Measurements from ENCODE around the gene ELL2.

The ELL2 gene

GRCh38 chr5:95924720-95925377 lies 36.8 kb downstream of the ELL2 start:
- Mint-ChIP-seq H3K4me1 (peaks cover 34% of the 10 kb centered on the region), H3K4me3 (no peak overlapping the region), H3K9me3 (no peaks in the 10 kb centered on the region), H3K27ac (no peak overlapping the region), H3K27me3 (no peaks in the 10 kb centered on the region), H3K36me3 (peaks cover 4% of the 10 kb centered on the region)
- no peak for ATAC-seq (ENCODE audit: low read depth)
- DNase-seq (ENCODE audit: low spot score in 2 of 2), result no peak

- peak; percentile 76 for ATAC-seq (ENCODE audit: low read depth)
- Mint-ChIP-seq H3K27me3 (no peaks in the 10 kb centered on the region), H3K4me3 (no peak overlapping the region), H3K36me3 (peaks cover 4% of the 10 kb centered on the region), H3K9me3 (no peaks in the 10 kb centered on the region), H3K4me1 (peaks cover 33% of the 10 kb centered on the region), H3K27ac (no peak overlapping the region)
- DNase-seq (ENCODE audit: low spot score in 2 of 2), result peak in 1 of 2 donors; percentile 1
These were observed 37.6 kb downstream of the ELL2 start for GRCh38 chr5:95923918-95924544.

- ATAC-seq (ENCODE audit: low read depth), result no peak
- no peaks in the 10 kb centered on the region for H3K9me3 Mint-ChIP-seq
- no peaks in the 10 kb centered on the region for H3K27me3 Mint-ChIP-seq
- no peak overlapping the region for H3K27ac Mint-ChIP-seq
- DNase-seq (ENCODE audit: low spot score in 2 of 2), result no peak
- peaks cover 3% of the 10 kb centered on the region for H3K36me3 Mint-ChIP-seq
- H3K4me3 Mint-ChIP-seq, result no peak overlapping the region
- H3K4me1 Mint-ChIP-seq, result peaks cover 23% of the 10 kb centered on the region
These were observed 38.9 kb downstream of the ELL2 start for GRCh38 chr5:95922798-95923197.

- H3K9me3 Mint-ChIP-seq, result no peaks in the 10 kb centered on the region
- H3K27me3 Mint-ChIP-seq, result no peaks in the 10 kb centered on the region
- peaks cover 3% of the 10 kb centered on the region for H3K36me3 Mint-ChIP-seq
- no peak overlapping the region for H3K4me3 Mint-ChIP-seq
- peaks cover 21% of the 10 kb centered on the region for H3K4me1 Mint-ChIP-seq
- ATAC-seq (ENCODE audit: low read depth), result no peak
- no peak for DNase-seq (ENCODE audit: low spot score in 2 of 2)
- H3K27ac Mint-ChIP-seq, result no peak overlapping the region
These were observed 40.1 kb downstream of the ELL2 start for GRCh38 chr5:95921501-95921900.

GRCh38 chr5:95920822-95921221 lies 40.8 kb downstream of the ELL2 start:
- ATAC-seq (ENCODE audit: low read depth), result no peak
- Mint-ChIP-seq H3K9me3 (no peaks in the 10 kb centered on the region), H3K4me3 (no peak overlapping the region), H3K27me3 (no peaks in the 10 kb centered on the region), H3K4me1 (peaks cover 23% of the 10 kb centered on the region), H3K27ac (no peak overlapping the region), H3K36me3 (peaks cover 9% of the 10 kb centered on the region)
- no peak for DNase-seq (ENCODE audit: low spot score in 2 of 2)

- H3K4me3 Mint-ChIP-seq, result no peak overlapping the region
These were observed 42.0 kb downstream of the ELL2 start for GRCh38 chr5:95919658-95920057.

GRCh38 chr5:95918421-95919006 lies 43.1 kb downstream of the ELL2 start:
- DNase-seq (ENCODE audit: low spot score in 2 of 2), result no peak
- peaks cover 13% of the 10 kb centered on the region for H3K36me3 Mint-ChIP-seq
- no peaks in the 10 kb centered on the region for H3K9me3 Mint-ChIP-seq
- no peak overlapping the region for H3K4me3 Mint-ChIP-seq
- H3K27me3 Mint-ChIP-seq, result no peaks in the 10 kb centered on the region
- no peak overlapping the region for H3K27ac Mint-ChIP-seq
- ATAC-seq (ENCODE audit: low read depth), result no peak
- peaks cover 16% of the 10 kb centered on the region for H3K4me1 Mint-ChIP-seq

More at GRCh38 chr5:95919658-95920057, 42.0 kb downstream of the ELL2 start:
- Mint-ChIP-seq H3K4me1 (peaks cover 22% of the 10 kb centered on the region), H3K36me3 (peaks cover 13% of the 10 kb centered on the region), H3K9me3 (no peaks in the 10 kb centered on the region), H3K27ac (no peak overlapping the region), H3K27me3 (no peaks in the 10 kb centered on the region)
- peak; percentile 33 for ATAC-seq (ENCODE audit: low read depth)
- DNase-seq (ENCODE audit: low spot score in 2 of 2), result no peak

- no peaks in the 10 kb centered on the region for H3K27me3 Mint-ChIP-seq
- peaks cover 18% of the 10 kb centered on the region for H3K36me3 Mint-ChIP-seq
- H3K4me1 Mint-ChIP-seq, result peaks cover 13% of the 10 kb centered on the region
- no peak overlapping the region for H3K4me3 Mint-ChIP-seq
- DNase-seq (ENCODE audit: low spot score in 2 of 2) (no peak), ATAC-seq (ENCODE audit: low read depth) (no peak)
- no peak overlapping the region for H3K27ac Mint-ChIP-seq
- no peaks in the 10 kb centered on the region for H3K9me3 Mint-ChIP-seq
These were observed 44.4 kb downstream of the ELL2 start for GRCh38 chr5:95917207-95917606.

- Mint-ChIP-seq H3K27ac (peak overlapping the region; percentile 18), H3K36me3 (peaks cover 22% of the 10 kb centered on the region), H3K4me1 (peaks cover 13% of the 10 kb centered on the region), H3K9me3 (no peaks in the 10 kb centered on the region), H3K27me3 (no peaks in the 10 kb centered on the region), H3K4me3 (no peak overlapping the region)
- ATAC-seq (ENCODE audit: low read depth) (no peak), DNase-seq (ENCODE audit: low spot score in 2 of 2) (no peak)
These were observed 45.0 kb downstream of the ELL2 start for GRCh38 chr5:95916687-95917085.

- peak; percentile 37 for ATAC-seq (ENCODE audit: low read depth)
- H3K9me3 Mint-ChIP-seq, result no peaks in the 10 kb centered on the region
- DNase-seq (ENCODE audit: low spot score in 2 of 2), result no peak
- no peaks in the 10 kb centered on the region for H3K27me3 Mint-ChIP-seq
- no peak overlapping the region for H3K4me3 Mint-ChIP-seq
- peaks cover 13% of the 10 kb centered on the region for H3K4me1 Mint-ChIP-seq
- H3K36me3 Mint-ChIP-seq, result peaks cover 25% of the 10 kb centered on the region
- peak overlapping the region; percentile 18 for H3K27ac Mint-ChIP-seq
These were observed 45.5 kb downstream of the ELL2 start for GRCh38 chr5:95915999-95916686.

GRCh38 chr5:95913663-95914062 lies 48.0 kb downstream of the ELL2 start:
- no peak overlapping the region for H3K4me3 Mint-ChIP-seq
- no peaks in the 10 kb centered on the region for H3K9me3 Mint-ChIP-seq
- H3K27me3 Mint-ChIP-seq, result no peaks in the 10 kb centered on the region
- peaks cover 30% of the 10 kb centered on the region for H3K36me3 Mint-ChIP-seq
- H3K27ac Mint-ChIP-seq, result no peak overlapping the region
- DNase-seq (ENCODE audit: low spot score in 2 of 2), result no peak
- H3K4me1 Mint-ChIP-seq, result peaks cover 13% of the 10 kb centered on the region
- no peak for ATAC-seq (ENCODE audit: low read depth)

GRCh38 chr5:95912029-95912428 lies 49.6 kb downstream of the ELL2 start:
- Mint-ChIP-seq H3K9me3 (no peaks in the 10 kb centered on the region), H3K36me3 (peaks cover 29% of the 10 kb centered on the region), H3K27ac (no peak overlapping the region), H3K4me3 (no peak overlapping the region), H3K4me1 (peaks cover 13% of the 10 kb centered on the region), H3K27me3 (no peaks in the 10 kb centered on the region)
- DNase-seq (ENCODE audit: low spot score in 2 of 2) (no peak), ATAC-seq (ENCODE audit: low read depth) (no peak)

- peaks cover 21% of the 10 kb centered on the region for H3K36me3 Mint-ChIP-seq
- H3K4me1 Mint-ChIP-seq, result peaks cover 1% of the 10 kb centered on the region
- DNase-seq (ENCODE audit: low spot score in 2 of 2) (no peak), ATAC-seq (ENCODE audit: low read depth) (no peak)
- H3K9me3 Mint-ChIP-seq, result no peaks in the 10 kb centered on the region
- no peaks in the 10 kb centered on the region for H3K27me3 Mint-ChIP-seq
- H3K27ac Mint-ChIP-seq, result no peak overlapping the region
- H3K4me3 Mint-ChIP-seq, result no peak overlapping the region
These were observed 51.1 kb downstream of the ELL2 start for GRCh38 chr5:95910521-95910920.

- H3K4me1 Mint-ChIP-seq, result no peaks in the 10 kb centered on the region
- ATAC-seq (ENCODE audit: low read depth), result no peak
- H3K27me3 Mint-ChIP-seq, result no peaks in the 10 kb centered on the region
- H3K4me3 Mint-ChIP-seq, result no peak overlapping the region
- H3K9me3 Mint-ChIP-seq, result no peaks in the 10 kb centered on the region
- DNase-seq (ENCODE audit: low spot score in 2 of 2), result no peak
- H3K27ac Mint-ChIP-seq, result no peak overlapping the region
- H3K36me3 Mint-ChIP-seq, result peaks cover 23% of the 10 kb centered on the region
These were observed 51.9 kb downstream of the ELL2 start for GRCh38 chr5:95909738-95910137.

Data from memory B cell (primary cell).